ENCODE data around the gene ATP1A1.
A peak's percentile ranks its signal among the peaks of the same experiment; 100 is the strongest.

ATP1A1 gene

DNA sequence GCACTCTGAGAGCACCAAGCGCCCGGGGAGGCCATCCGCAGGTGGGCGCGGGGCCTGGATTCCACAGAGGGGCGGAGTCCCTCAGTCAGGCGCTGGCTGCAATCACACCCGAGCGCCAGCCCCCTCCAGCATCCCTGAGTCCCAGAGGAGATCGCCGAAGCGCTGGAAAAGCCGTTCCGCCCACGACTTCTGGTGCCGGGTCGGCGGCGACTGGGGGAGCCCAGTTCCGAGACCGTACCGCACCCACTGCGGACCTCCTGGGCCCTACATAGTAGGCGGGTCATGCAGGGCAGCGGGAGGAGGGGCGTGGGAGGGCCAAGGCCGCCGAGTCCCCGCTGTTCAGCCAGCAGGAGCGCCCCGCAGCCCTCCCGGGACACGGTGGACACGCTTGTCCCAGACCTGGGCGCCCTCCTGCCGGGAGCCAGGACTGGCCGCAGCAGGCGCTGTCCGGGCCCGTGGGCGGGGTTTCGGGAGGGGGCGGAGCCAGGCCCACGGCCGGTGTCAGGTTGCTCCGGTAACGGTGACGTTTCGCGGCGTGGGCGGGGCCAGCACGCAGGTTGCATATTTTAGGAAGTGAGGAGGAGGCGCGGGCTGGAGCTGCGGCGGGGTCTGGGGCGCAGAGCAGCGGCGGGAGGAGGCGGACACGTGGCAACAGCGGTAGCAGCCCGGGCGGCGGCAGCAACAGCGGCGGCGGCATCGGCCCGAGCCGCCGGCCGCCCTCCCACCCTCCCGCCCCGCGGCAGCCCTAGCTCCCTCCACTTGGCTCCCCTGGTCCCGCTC is at the start of gene ATP1A1:
Gene ATP1A1 (plus strand): TSS at position 594 of the 780 bp plus-strand sequence. CDS start 268 bp downstream, outside the sequence.
- DNase-seq = peak; percentile 84
- in situ Hi-C loops (cut with HindIII; ENCODE audit: low pct_ligation_motif_present, low pct_unique_long_range_greater_than_20kb, low sequenced_read_pairs) = no loop called here

DNA sequence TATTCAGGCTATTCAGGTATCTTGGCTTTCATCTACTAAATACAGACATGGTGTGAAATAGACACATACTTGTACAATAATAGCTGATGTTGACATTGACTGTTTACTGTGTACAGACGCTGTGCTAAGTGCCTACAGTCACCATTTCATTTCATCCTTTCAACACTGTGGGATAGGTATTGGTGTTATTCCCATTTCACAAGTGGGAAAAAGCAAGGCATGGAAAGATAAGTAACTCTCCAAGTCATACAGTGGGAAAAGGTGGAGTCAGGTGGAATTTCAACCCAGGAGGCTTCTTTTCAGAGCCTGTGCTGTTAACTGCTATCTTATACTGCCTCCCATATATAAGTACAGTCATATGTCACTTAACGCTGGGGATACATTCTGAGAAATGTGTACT is 49.6 kb upstream of the ATP1A1 start:
- in situ Hi-C loops (cut with HindIII; ENCODE audit: low pct_ligation_motif_present, low pct_unique_long_range_greater_than_20kb, low sequenced_read_pairs) = no loop called here
- DNase-seq = no peak

- in situ Hi-C loops (cut with HindIII; ENCODE audit: low pct_ligation_motif_present, low pct_unique_long_range_greater_than_20kb, low sequenced_read_pairs) = no loop called here
- no peak for DNase-seq
Observed at GRCh38 chr1:116324411-116324810, 48.6 kb upstream of the ATP1A1 start.

GRCh38 chr1:116325104-116325503 is 47.9 kb upstream of the ATP1A1 start:
- no peak for DNase-seq
- in situ Hi-C loops (cut with HindIII; ENCODE audit: low pct_ligation_motif_present, low pct_unique_long_range_greater_than_20kb, low sequenced_read_pairs) = no loop called here

GRCh38 chr1:116325922-116326321 is 47.1 kb upstream of the ATP1A1 start:
- in situ Hi-C loops (cut with HindIII; ENCODE audit: low pct_ligation_motif_present, low pct_unique_long_range_greater_than_20kb, low sequenced_read_pairs) = no loop called here
- no peak for DNase-seq

DNA sequence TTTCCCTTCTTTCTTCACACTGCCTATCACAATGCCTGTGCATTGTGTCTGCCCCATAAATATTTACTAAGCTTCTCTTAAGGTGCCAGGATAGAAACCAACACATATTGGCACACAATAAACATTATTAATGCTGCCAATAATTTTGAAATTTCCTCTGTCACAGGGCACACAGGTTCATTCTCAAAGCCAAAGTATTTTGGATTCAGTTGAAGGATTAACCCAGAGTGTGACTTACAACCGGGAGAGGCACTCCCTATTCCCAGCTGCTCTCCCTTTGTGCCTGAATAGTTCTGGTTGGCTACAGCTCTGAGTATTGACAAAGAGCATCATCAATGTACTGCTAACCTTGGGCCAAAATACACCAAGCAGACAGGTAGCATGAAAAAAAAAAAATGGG is 46.6 kb upstream of the ATP1A1 start:
- in situ Hi-C loops (cut with HindIII; ENCODE audit: low pct_ligation_motif_present, low pct_unique_long_range_greater_than_20kb, low sequenced_read_pairs) = no loop called here
- no peak for DNase-seq

GRCh38 chr1:116328671-116329070 is 44.4 kb upstream of the ATP1A1 start:
- in situ Hi-C loops (cut with HindIII; ENCODE audit: low pct_ligation_motif_present, low pct_unique_long_range_greater_than_20kb, low sequenced_read_pairs) = no loop called here
- DNase-seq = no peak

- in situ Hi-C loops (cut with HindIII; ENCODE audit: low pct_ligation_motif_present, low pct_unique_long_range_greater_than_20kb, low sequenced_read_pairs) = no loop called here
Observed at GRCh38 chr1:116329524-116330341, 43.3 kb upstream of the ATP1A1 start.

GRCh38 chr1:116330342-116330652 is 42.7 kb upstream of the ATP1A1 start:
- DNase-seq = no peak
- in situ Hi-C loops (cut with HindIII; ENCODE audit: low pct_ligation_motif_present, low pct_unique_long_range_greater_than_20kb, low sequenced_read_pairs) = no loop called here

More at GRCh38 chr1:116329524-116330341, 43.3 kb upstream of the ATP1A1 start:
- no peak for DNase-seq

DNA sequence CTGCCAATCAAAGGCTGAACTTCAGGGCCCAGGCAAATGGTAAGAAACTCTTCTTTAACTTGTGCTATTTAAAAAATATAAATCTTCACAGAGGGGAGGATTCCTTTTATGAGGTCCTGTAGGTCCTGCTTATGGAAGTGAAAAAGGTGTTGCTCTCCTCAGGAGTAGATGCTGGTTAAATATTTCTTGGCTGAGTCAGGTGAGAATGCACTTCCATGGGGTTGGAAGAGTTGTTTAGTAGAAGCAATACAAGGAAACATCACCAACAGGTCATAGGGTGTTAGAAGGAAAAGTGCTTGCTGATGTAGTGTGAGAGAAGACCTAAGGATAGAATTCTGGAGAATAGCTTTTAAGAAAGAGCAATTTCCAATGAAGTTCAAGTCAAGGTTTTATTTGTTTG is 42.2 kb upstream of the ATP1A1 start:
- in situ Hi-C loops (cut with HindIII; ENCODE audit: low pct_ligation_motif_present, low pct_unique_long_range_greater_than_20kb, low sequenced_read_pairs) = no loop called here
- DNase-seq = no peak

DNA sequence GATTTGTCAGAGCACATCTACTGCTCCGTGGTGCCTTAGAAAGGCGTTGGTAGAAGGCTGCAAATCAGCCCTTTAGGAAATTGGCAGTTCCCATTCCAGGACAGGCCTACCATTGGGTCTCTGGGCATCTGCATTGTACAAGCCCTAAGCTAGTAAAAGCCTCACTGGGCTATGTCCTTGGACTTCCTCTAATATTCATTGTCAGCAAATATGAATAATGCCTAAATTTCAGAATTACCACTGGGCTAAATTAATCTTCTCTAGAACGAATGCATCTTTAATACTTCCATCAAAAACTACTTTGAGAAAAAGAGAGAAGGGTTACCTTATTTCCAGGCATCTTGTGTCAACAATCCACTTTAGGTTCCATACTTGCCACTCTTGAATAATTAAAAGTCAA is 41.5 kb upstream of the ATP1A1 start:
- DNase-seq = no peak
- in situ Hi-C loops (cut with HindIII; ENCODE audit: low pct_ligation_motif_present, low pct_unique_long_range_greater_than_20kb, low sequenced_read_pairs) = no loop called here

GRCh38 chr1:116332451-116332850 is 40.6 kb upstream of the ATP1A1 start:
- no peak for DNase-seq
- in situ Hi-C loops (cut with HindIII; ENCODE audit: low pct_ligation_motif_present, low pct_unique_long_range_greater_than_20kb, low sequenced_read_pairs) = no loop called here

DNA sequence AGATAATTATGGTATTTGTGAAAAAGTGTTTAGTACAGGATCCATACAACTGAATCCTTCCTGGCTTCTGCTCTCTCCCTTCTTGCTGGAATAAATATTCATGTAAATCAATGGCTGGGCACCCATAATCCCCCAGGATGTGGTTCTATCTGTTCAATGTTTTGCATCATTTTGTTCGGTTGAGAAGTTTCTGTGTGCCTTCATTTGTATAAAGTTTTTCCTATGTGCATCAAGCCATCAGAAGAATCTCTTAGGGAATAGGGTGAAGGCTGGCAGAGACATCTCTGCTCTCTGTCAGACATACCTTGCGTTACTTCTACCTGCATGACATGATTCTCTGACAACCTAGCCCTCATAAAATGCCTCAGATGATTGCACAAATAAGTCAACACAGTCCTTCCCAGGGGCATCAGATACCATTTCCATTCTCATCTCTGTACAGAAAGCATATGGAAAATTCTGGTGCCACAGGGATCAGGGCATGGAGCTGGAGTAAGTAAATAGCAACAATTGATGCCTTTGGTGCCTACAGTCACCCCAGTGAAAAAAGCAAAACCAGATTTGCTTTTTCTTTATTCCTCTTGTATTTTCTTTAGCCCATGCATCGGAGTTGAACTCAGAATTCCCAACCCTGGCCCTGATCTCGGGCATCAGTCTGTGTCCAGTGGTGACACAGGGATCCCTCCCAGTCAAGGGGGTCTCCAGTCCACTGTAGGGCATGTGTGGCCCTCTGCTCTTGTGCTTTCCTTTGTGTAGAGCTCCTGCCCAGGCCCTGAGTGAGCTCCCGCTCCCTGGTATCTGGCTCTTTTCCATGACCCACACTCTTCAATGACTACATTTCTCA is 39.7 kb upstream of the ATP1A1 start:
- in situ Hi-C loops (cut with HindIII; ENCODE audit: low pct_ligation_motif_present, low pct_unique_long_range_greater_than_20kb, low sequenced_read_pairs) = no loop called here

GRCh38 chr1:116334015-116334547 is 39.0 kb upstream of the ATP1A1 start:
- in situ Hi-C loops (cut with HindIII; ENCODE audit: low pct_ligation_motif_present, low pct_unique_long_range_greater_than_20kb, low sequenced_read_pairs) = no loop called here
- no peak for DNase-seq

More for the DNA sequence above, 39.7 kb upstream of the ATP1A1 start:
- DNase-seq = no peak

DNA sequence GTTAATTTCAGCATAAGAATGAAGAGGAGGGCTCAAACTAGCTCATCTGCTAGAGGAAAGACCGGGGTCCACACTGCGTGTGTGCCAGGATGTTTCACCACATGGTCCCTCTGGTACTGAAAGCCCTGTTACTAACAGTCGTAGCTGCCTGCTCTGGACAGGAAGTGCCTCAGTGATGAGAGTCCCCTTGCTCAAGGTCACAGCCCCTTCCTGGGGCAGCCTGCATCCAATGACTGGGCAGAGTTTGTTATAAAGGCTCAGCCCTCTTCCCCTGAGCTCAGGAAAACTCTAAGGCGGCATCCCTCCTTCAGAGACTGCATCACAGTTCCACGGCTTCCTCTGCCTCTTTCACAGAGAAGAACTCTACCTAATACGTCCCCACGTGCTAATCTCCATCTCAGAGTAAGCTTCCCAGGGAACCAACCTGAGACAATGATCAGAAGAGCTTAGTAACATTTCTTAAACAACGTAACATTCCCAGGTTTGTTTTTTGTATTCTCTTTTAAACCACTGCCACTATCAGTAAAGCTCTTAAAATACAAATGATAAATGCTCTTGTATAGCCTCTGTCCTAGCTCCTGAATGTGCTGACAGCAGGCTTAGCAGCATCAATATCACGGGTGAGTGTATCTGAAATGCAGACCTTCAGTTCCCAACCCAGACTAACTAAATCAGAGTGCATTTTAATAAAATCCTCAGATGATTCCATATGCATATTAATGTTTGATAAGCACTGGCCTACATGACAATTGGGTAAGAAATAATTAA is 38.0 kb upstream of the ATP1A1 start:
- in situ Hi-C loops (cut with HindIII; ENCODE audit: low pct_ligation_motif_present, low pct_unique_long_range_greater_than_20kb, low sequenced_read_pairs) = no loop called here
- no peak for DNase-seq

GRCh38 chr1:116335850-116336624 is 37.0 kb upstream of the ATP1A1 start:
- DNase-seq = no peak
- in situ Hi-C loops (cut with HindIII; ENCODE audit: low pct_ligation_motif_present, low pct_unique_long_range_greater_than_20kb, low sequenced_read_pairs) = no loop called here

DNA sequence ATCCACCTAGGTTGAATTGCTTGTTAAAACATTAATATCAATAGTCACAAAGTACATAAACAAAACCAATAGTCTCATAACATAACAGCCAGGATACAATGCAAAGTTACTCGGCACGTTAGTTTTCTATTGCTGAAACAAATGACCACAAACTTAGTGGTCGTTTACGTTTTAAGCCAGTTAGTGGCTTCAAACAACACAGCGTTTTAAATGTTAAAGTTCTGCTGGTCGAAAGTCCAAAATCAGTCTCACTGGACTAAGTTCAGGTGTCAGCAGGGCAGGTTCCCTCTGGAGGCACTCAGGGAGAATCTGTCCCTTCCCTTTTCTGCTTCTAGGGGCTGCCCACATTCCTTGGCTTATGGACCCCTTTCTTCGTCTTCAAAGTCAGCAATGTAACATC is 35.6 kb upstream of the ATP1A1 start:
- in situ Hi-C loops (cut with HindIII; ENCODE audit: low pct_ligation_motif_present, low pct_unique_long_range_greater_than_20kb, low sequenced_read_pairs) = no loop called here
- no peak for DNase-seq
